ENCODE measurements around the gene CAV2.

The CAV2 gene

GRCh38 chr7:116549370-116549769 lies 49.8 kb downstream of the CAV2 start:
- no peak for DNase-seq

GRCh38 chr7:116551692-116552091 lies 52.2 kb downstream of the CAV2 start:
- DNase-seq: no peak

DNA sequence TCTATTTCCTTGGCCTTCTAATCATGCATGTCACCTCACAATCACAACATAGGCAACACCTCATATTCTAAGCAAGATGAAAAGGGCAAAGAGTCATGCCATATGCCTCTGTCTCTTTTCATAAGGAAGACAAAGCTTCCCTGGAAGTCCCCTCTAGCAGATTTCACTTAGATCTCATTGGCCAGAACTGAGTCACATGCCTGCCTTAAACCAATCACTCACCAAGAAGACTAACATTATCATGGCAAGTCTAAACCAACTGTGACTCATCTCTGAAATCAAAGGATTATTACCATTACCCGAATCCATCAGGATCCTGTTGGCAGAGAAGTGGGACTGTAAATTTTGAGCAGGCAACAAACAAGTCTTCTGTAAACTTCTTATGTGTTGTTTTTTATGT lies 53.1 kb downstream of the CAV2 start:
- DNase-seq: no peak

DNA sequence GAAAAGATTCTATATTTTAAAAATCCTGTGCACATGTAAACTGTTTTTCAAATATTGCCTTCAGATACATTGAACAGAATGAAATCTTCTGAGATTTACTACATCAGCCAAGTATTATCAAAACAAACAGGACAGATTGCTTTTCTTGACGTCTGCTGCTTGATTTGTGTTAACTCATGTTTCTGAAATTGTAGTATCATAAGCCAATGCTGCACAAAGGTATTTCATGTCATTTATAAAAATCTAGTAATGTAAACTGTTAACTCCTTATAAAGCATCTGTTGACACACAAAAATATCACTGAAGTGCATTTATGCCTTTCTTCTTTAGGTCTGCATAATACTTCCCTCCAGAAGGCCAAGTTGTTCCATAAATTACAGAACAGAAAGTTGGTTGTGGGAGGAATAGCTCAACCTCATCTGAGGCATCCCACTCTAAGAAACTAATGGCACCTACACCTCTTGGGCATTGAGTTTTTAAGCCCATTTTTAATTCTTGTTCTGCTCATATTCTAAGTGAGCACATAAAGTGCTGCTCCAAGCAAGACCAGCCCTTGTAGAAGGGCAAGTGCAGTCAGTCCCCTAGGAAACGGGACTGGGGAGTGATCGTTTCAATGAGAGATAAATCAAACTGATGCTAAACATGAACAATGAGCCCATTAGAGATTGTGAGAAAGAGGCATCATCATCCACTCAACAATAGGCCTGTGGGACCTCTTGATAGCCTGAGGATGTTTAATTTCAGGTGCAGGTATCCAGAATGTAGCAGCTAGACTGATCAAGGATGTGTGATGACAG lies 53.8 kb downstream of the CAV2 start:
- DNase-seq: no peak

GRCh38 chr7:116554436-116554835 lies 54.9 kb downstream of the CAV2 start:
- no peak for DNase-seq

GRCh38 chr7:116554911-116555310 lies 55.4 kb downstream of the CAV2 start:
- DNase-seq: no peak

DNA sequence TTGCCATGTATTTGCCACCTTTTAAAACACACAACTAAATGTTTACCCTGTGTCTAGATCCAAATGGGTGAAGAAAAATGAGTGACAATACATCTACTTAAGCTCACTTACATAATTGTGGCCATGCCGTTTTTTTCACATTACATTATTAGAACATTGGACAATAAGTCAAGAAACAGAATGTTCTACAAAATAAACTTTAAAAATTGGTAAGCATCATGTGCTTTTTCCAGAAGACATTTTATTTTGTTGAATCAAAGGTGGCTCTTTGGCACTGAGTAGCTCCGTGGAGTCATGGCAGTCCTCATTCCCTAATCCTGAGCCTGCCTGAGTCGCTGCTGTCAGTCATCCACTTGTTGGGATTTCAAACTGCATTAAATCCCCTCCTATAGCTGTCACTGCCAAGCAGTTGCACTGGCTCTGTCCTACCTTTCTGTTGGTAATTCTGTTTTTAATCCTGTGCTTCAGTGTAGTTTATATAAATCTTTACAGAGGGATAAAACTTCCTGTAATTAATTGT lies 57.6 kb downstream of the CAV2 start:
- no peak for DNase-seq

- DNase-seq: no peak
Measured at GRCh38 chr7:116557901-116558300, 58.4 kb downstream of the CAV2 start.
